Measurements from ENCODE around the gene TRPV6. TPM values are rescaled to one million over a fixed set of nuclear protein-coding genes. Genes with fewer than 3 reads are reported as not detected.

Gene TRPV6
- total and polyA plus RNA-seq, 8 donors, result 2.6 to 11.7 (median 7.7) TPM; not detected in 1

- Histone ChIP-seq H3K4me3 (no peak overlapping the region), H3K27me3 (peaks cover 0 to 10% (median 0%) of the 10 kb centered on the region in 3 donors), H3K9me3 (no peaks in the 10 kb centered on the region), H3K36me3 (no peaks in the 10 kb centered on the region), H3K4me1 (no peaks in the 10 kb centered on the region), H3K27ac (no peak overlapping the region)
- WGBS, 5 donors, result 88 to 97% (median 90%) methylated on average over 7 of the region's 7 CpGs
- intact Hi-C loops (cut with DNase I; ENCODE audit: low total_unique reads), result no loop called here
- TF ChIP-seq POLR2AphosphoS5 (IDR thresholded peaks at IDR 0.05) (no peak), CTCF (IDR thresholded peaks at IDR 0.05) (no peak), EP300 (IDR thresholded peaks at IDR 0.05) (no peak), POLR2A (IDR thresholded peaks at IDR 0.05) (no peak)
- no peak for DNase-seq
These were observed 12.1 kb upstream of the TRPV6 start for GRCh38 chr7:142897691-142898090.

GRCh38 chr7:142896741-142897379, 11.3 kb upstream of the TRPV6 start:
- intact Hi-C loops (cut with DNase I; ENCODE audit: low total_unique reads), result no loop called here
- no peaks in the 10 kb centered on the region for H3K36me3 ChIP-seq
- no peaks in the 10 kb centered on the region for H3K9me3 ChIP-seq
- peaks cover 0 to 18% (median 0%) of the 10 kb centered on the region in 3 donors for H3K27me3 ChIP-seq
- DNase-seq, result no peak
- H3K4me3 ChIP-seq, result no peak overlapping the region
- no peak for TF ChIP-seq POLR2AphosphoS5 (IDR thresholded peaks at IDR 0.05)
- TF ChIP-seq EP300 (IDR thresholded peaks at IDR 0.05), result no peak
- no peak for TF ChIP-seq CTCF (IDR thresholded peaks at IDR 0.05)
- no peak for TF ChIP-seq POLR2A (IDR thresholded peaks at IDR 0.05)
- no peaks in the 10 kb centered on the region for H3K4me1 ChIP-seq
- 76 to 96% (median 84%) methylated on average over 3 of the region's 3 CpGs for WGBS, 5 donors
- H3K27ac ChIP-seq, result no peak overlapping the region

GRCh38 chr7:142896151-142896550, 10.6 kb upstream of the TRPV6 start:
- Histone ChIP-seq H3K4me3 (no peak overlapping the region), H3K27me3 (peaks cover 0 to 24% (median 0%) of the 10 kb centered on the region in 3 donors), H3K27ac (no peak overlapping the region), H3K4me1 (no peaks in the 10 kb centered on the region), H3K9me3 (no peaks in the 10 kb centered on the region), H3K36me3 (no peaks in the 10 kb centered on the region)
- TF ChIP-seq EP300 (IDR thresholded peaks at IDR 0.05) (no peak), CTCF (IDR thresholded peaks at IDR 0.05) (no peak), POLR2A (IDR thresholded peaks at IDR 0.05) (no peak), POLR2AphosphoS5 (IDR thresholded peaks at IDR 0.05) (no peak)
- intact Hi-C loops (cut with DNase I; ENCODE audit: low total_unique reads), result no loop called here
- DNase-seq, result no peak
- 85 to 98% (median 90%) methylated on average over 3 of the region's 3 CpGs for WGBS, 5 donors

- Histone ChIP-seq H3K4me1 (no peaks in the 10 kb centered on the region), H3K27me3 (peaks cover 0 to 26% (median 0%) of the 10 kb centered on the region in 3 donors), H3K36me3 (no peaks in the 10 kb centered on the region), H3K4me3 (no peak overlapping the region), H3K27ac (no peak overlapping the region), H3K9me3 (no peaks in the 10 kb centered on the region)
- no peak for DNase-seq
- WGBS, 5 donors, result 20 to 51% (median 37%) methylated on average over 6 of the region's 6 CpGs
- TF ChIP-seq POLR2AphosphoS5 (IDR thresholded peaks at IDR 0.05) (no peak), EP300 (IDR thresholded peaks at IDR 0.05) (no peak), POLR2A (IDR thresholded peaks at IDR 0.05) (no peak), CTCF (IDR thresholded peaks at IDR 0.05) (no peak)
- intact Hi-C loops (cut with DNase I; ENCODE audit: low total_unique reads), result no loop called here
These were observed 9.5 kb upstream of the TRPV6 start for GRCh38 chr7:142894985-142895593.
